ENCODE data around the gene GRID1. TPM values are rescaled to one million over a fixed set of nuclear protein-coding genes. Genes with fewer than 3 reads are reported as not detected.

Gene GRID1
- total and polyA plus RNA-seq, 9 of the 15 experiments (the other 6 are each of a cell fraction or from before 2014, with no cell fraction given), result 0.01 to 7.2 (median 1.2) TPM

DNA sequence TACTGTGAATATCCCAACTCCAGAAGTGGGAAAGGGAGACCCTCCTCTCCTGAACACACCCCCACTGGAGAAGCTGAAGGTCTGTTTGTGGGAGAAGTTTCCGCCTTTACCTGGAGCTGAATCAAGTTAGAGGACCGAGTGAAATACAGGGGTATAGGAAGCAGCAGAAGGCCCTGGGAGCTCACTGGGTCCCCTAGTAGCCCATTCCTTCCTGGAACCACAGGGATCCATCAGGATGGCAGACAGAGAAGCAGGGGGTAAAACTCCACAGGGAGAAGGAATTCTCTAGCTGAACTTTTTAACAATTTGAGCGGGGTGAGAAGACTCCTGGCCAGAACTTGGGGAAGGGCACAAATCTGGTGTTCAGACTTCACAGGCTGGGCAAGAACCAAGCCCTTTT lies 275.8 kb downstream of the GRID1 start:
- in situ Hi-C loops (cut with MboI) (no loop called here), intact Hi-C loops (cut with micrococcal nuclease) (no loop called here)
- Histone ChIP-seq H3K9me1 (ENCODE audit: control insufficient read depth, insufficient read depth, low read length) (no peaks in the 10 kb centered on the region), H4K20me1 (replicated peaks; ENCODE audit: control insufficient read depth, insufficient read depth, low read length) (no peaks in the 10 kb centered on the region), H3K4me2 (ENCODE audit: insufficient read depth, low read length) (no peak overlapping the region), H3K79me2 (ENCODE audit: control insufficient read depth, insufficient read depth, low read length) (no peaks in the 10 kb centered on the region), H3K27ac (ENCODE audit: extremely low read depth, low read depth, low read length) (no peak overlapping the region), H3K4me1 (replicated peaks in 1 of 2; ENCODE audit: control insufficient read depth in 2 of 2, insufficient read depth in 2 of 2, low read length in 2 of 2) (peaks cover 0 to 4% of the 10 kb centered on the region in 2 experiments; a peak in 2 of 5 replicates), H3K27me3 (ENCODE audit: control insufficient read depth in 2 of 2, insufficient read depth in 2 of 2, low read length in 2 of 2) (peaks cover 0 to 12% of the 10 kb centered on the region in 2 experiments; a peak in 1 of 5 replicates), H2AFZ (ENCODE audit: low read depth, low read length) (no peak overlapping the region), H3K4me3 (no peak overlapping the region), H3K9ac (ENCODE audit: insufficient read depth in 1 of 2, low read depth in 2 of 2, low read length in 2 of 2) (no peak overlapping the region), H3K36me3 (ENCODE audit: control insufficient read depth, insufficient read depth, low read length) (no peaks in the 10 kb centered on the region), H3K9me3 (replicated peaks; ENCODE audit: control insufficient read depth, insufficient read depth, low read depth, low read length) (no peaks in the 10 kb centered on the region)
- no TSS peak for BruUV-seq (replicated peaks)
- FAIRE-seq, result no peak
- 0% methylated on average over 2 of the region's 3 CpGs for WGBS (ENCODE audit: insufficient coverage, low coverage, missing lambda C conversion rate)
- CTCF ChIA-PET (ENCODE audit: low intra/inter-chr PET ratio), result no interaction called here
- TF ChIP-seq, protein P1, sequence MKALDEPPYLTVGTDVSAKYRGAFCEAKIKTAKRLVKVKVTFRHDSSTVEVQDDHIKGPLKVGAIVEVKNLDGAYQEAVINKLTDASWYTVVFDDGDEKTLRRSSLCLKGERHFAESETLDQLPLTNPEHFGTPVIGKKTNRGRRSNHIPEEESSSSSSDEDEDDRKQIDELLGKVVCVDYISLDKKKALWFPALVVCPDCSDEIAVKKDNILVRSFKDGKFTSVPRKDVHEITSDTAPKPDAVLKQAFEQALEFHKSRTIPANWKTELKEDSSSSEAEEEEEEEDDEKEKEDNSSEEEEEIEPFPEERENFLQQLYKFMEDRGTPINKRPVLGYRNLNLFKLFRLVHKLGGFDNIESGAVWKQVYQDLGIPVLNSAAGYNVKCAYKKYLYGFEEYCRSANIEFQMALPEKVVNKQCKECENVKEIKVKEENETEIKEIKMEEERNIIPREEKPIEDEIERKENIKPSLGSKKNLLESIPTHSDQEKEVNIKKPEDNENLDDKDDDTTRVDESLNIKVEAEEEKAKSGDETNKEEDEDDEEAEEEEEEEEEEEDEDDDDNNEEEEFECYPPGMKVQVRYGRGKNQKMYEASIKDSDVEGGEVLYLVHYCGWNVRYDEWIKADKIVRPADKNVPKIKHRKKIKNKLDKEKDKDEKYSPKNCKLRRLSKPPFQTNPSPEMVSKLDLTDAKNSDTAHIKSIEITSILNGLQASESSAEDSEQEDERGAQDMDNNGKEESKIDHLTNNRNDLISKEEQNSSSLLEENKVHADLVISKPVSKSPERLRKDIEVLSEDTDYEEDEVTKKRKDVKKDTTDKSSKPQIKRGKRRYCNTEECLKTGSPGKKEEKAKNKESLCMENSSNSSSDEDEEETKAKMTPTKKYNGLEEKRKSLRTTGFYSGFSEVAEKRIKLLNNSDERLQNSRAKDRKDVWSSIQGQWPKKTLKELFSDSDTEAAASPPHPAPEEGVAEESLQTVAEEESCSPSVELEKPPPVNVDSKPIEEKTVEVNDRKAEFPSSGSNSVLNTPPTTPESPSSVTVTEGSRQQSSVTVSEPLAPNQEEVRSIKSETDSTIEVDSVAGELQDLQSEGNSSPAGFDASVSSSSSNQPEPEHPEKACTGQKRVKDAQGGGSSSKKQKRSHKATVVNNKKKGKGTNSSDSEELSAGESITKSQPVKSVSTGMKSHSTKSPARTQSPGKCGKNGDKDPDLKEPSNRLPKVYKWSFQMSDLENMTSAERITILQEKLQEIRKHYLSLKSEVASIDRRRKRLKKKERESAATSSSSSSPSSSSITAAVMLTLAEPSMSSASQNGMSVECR (CRISPR knock-in tag; IDR thresholded peaks at IDR 0.05), result no peak
- TF ChIP-seq, protein P2, sequence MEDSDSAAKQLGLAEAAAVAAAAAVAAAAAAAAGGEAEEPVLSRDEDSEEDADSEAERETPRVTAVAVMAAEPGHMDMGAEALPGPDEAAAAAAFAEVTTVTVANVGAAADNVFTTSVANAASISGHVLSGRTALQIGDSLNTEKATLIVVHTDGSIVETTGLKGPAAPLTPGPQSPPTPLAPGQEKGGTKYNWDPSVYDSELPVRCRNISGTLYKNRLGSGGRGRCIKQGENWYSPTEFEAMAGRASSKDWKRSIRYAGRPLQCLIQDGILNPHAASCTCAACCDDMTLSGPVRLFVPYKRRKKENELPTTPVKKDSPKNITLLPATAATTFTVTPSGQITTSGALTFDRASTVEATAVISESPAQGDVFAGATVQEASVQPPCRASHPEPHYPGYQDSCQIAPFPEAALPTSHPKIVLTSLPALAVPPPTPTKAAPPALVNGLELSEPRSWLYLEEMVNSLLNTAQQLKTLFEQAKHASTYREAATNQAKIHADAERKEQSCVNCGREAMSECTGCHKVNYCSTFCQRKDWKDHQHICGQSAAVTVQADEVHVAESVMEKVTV (CRISPR knock-in tag; IDR thresholded peaks at IDR 0.05), result no peak
- no peak for TF ChIP-seq ZFX (CRISPR knock-in tag; IDR thresholded peaks at IDR 0.05)
- TF ChIP-seq, protein P3, sequence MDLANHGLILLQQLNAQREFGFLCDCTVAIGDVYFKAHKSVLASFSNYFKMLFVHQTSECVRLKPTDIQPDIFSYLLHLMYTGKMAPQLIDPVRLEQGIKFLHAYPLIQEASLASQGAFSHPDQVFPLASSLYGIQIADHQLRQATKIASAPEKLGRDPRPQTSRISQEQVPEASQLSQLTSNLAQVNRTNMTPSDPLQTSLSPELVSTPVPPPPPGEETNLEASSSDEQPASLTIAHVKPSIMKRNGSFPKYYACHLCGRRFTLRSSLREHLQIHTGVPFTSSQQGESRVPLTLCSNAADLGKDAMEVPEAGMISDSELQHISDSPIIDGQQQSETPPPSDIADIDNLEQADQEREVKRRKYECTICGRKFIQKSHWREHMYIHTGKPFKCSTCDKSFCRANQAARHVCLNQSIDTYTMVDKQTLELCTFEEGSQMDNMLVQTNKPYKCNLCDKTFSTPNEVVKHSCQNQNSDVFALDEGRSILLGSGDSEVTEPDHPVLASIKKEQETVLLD (IDR thresholded peaks at IDR 0.05), result no peak
- TF ChIP-seq ZNF445 (CRISPR knock-in tag; IDR thresholded peaks at IDR 0.05; ENCODE audit: low read depth), result no peak
- no peak for TF ChIP-seq RBM39 (optimal IDR thresholded peaks at IDR 0.05; ENCODE audit: low read depth, low read length)
- TF ChIP-seq CBFA2T2 (conservative IDR thresholded peaks at IDR 0.05), result no peak
- TF ChIP-seq NFYB (IDR thresholded peaks at IDR 0.05; ENCODE audit: extremely low read depth, insufficient read length), result no peak
- no peak for TF ChIP-seq GABPB2 (CRISPR knock-in tag; conservative IDR thresholded peaks at IDR 0.05)
- TF ChIP-seq CHCHD3 (CRISPR knock-in tag; IDR thresholded peaks at IDR 0.05), result no peak
- no peak for TF ChIP-seq SAFB2 (IDR thresholded peaks at IDR 0.05; ENCODE audit: borderline replicate concordance, low read depth, low read length, severe bottlenecking)
- TF ChIP-seq PHTF2 (CRISPR knock-in tag; IDR thresholded peaks at IDR 0.05), result no peak
- TF ChIP-seq MTA2 (IDR thresholded peaks at IDR 0.05; ENCODE audit: low read depth), result no peak
- POLR2A ChIA-PET, result interaction anchor here (1.3 kb wide), 1 partner anchor 10 kb away, joined by 3 read pairs; no protein-coding TSS in a partner anchor
- no peak for ATAC-seq
- no peak for DNase-seq (ENCODE audit: extremely low read depth in 1 of 4, low spot score in 3 of 4)
